ENCODE data around the gene VRK2. TPM values are rescaled to one million over a fixed set of nuclear protein-coding genes. Genes with fewer than 3 reads are reported as not detected.

Gene VRK2
- total and polyA plus RNA-seq, 2 experiments from 2014 or later: 19.0 to 22.5 TPM

- Histone ChIP-seq H3K4me2 (peak overlapping the region; percentile 36), H2AFZ (no peak overlapping the region), H3K9me2 (ENCODE audit: insufficient read depth) (no peaks in the 10 kb centered on the region), H3K27ac (ENCODE audit: low read depth) (no peak overlapping the region), H3F3A (replicated peaks; ENCODE audit: low read depth) (no peaks in the 10 kb centered on the region), H3K27me3 (ENCODE audit: insufficient read depth) (no peaks in the 10 kb centered on the region), H4K20me1 (replicated peaks; ENCODE audit: insufficient read depth) (no peaks in the 10 kb centered on the region), H3K4me1 (ENCODE audit: insufficient read depth) (peaks cover 7% of the 10 kb centered on the region; the same call in 1 of the 2 replicates), H3K79me2 (replicated peaks; ENCODE audit: insufficient read depth) (no peaks in the 10 kb centered on the region; the same call in 1 of the 2 replicates), H3K36me3 (ENCODE audit: insufficient read depth) (peaks cover 4% of the 10 kb centered on the region), H3K4me3 (no peak overlapping the region)
- Mint-ChIP-seq H3K4me1 (peaks cover 36% of the 10 kb centered on the region), H3K27ac (peak overlapping the region; percentile 85), H3K27me3 (ENCODE audit: insufficient read depth, low read depth, poor library complexity) (no peaks in the 10 kb centered on the region), H3K9me3 (peaks cover 19% of the 10 kb centered on the region), H3K4me3 (0 out of 3 replicates have a peak overlapping the region, but pooled peaks have one; percentile 4), H3K36me3 (ENCODE audit: low read depth) (peaks cover 39% of the 10 kb centered on the region)
- ATAC-seq (peak; percentile 52), DNase-seq (ENCODE audit: low spot score) (peak; percentile 21)
- TF ChIP-seq JUNB (IDR thresholded peaks at IDR 0.05; ENCODE audit: unreplicated experiment) (no peak), POLR2AphosphoS5 (IDR thresholded peaks at IDR 0.05; ENCODE audit: low read depth) (no peak), ETS1 (IDR thresholded peaks at IDR 0.05) (no peak), ZNF114 (CRISPR knock-in tag; IDR thresholded peaks at IDR 0.05) (no peak), EZH2phosphoT487 (IDR thresholded peaks at IDR 0.05; ENCODE audit: unreplicated experiment) (no peak), CTCF (conservative IDR thresholded peaks at IDR 0.05; ENCODE audit: low read depth in 2 of 2) (no peak)
Measured at GRCh38 chr2:58206785-58207184, 160.2 kb downstream of the VRK2 start.

DNA sequence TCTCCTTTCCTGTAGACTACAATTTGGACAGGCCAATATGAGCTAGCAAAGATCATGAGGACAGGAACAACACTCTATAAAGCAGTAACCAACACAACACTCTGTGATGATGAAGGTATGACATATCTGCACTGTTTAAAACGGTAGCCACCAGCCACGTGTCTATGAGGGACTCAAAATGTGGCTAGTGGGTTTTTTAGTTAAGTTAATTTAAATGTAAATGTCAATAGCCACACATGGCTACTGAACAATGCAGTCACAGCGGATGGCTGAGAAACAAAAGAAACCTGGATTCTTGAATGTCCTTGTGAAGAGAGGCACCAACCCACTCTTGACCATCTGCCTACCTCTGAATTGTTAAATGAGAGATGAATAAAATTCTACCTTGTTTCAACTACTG lies 160.6 kb downstream of the VRK2 start:
- Histone ChIP-seq H3K79me2 (replicated peaks; ENCODE audit: insufficient read depth) (no peaks in the 10 kb centered on the region; the same call in 1 of the 2 replicates), H3F3A (replicated peaks; ENCODE audit: low read depth) (no peaks in the 10 kb centered on the region), H3K36me3 (ENCODE audit: insufficient read depth) (peaks cover 6% of the 10 kb centered on the region), H3K27me3 (ENCODE audit: insufficient read depth) (no peaks in the 10 kb centered on the region), H3K27ac (ENCODE audit: low read depth) (no peak overlapping the region), H3K9me2 (ENCODE audit: insufficient read depth) (no peaks in the 10 kb centered on the region), H3K4me3 (no peak overlapping the region), H2AFZ (no peak overlapping the region), H4K20me1 (replicated peaks; ENCODE audit: insufficient read depth) (no peaks in the 10 kb centered on the region), H3K4me1 (ENCODE audit: insufficient read depth) (peaks cover 7% of the 10 kb centered on the region; the same call in 1 of the 2 replicates), H3K4me2 (peak overlapping the region; percentile 36)
- DNase-seq (ENCODE audit: low spot score): peak; percentile 64
- Mint-ChIP-seq H3K4me1 (peaks cover 36% of the 10 kb centered on the region), H3K4me3 (peak overlapping the region; percentile 8; the same call in 1 of the 3 replicates), H3K27me3 (ENCODE audit: insufficient read depth, low read depth, poor library complexity) (no peaks in the 10 kb centered on the region), H3K27ac (peak overlapping the region; percentile 85), H3K9me3 (peaks cover 23% of the 10 kb centered on the region), H3K36me3 (ENCODE audit: low read depth) (peaks cover 41% of the 10 kb centered on the region)
- ATAC-seq: peak; percentile 97
- no peak for TF ChIP-seq EZH2 (IDR thresholded peaks at IDR 0.05; ENCODE audit: low read depth, unreplicated experiment)
- TF ChIP-seq, protein P1, sequence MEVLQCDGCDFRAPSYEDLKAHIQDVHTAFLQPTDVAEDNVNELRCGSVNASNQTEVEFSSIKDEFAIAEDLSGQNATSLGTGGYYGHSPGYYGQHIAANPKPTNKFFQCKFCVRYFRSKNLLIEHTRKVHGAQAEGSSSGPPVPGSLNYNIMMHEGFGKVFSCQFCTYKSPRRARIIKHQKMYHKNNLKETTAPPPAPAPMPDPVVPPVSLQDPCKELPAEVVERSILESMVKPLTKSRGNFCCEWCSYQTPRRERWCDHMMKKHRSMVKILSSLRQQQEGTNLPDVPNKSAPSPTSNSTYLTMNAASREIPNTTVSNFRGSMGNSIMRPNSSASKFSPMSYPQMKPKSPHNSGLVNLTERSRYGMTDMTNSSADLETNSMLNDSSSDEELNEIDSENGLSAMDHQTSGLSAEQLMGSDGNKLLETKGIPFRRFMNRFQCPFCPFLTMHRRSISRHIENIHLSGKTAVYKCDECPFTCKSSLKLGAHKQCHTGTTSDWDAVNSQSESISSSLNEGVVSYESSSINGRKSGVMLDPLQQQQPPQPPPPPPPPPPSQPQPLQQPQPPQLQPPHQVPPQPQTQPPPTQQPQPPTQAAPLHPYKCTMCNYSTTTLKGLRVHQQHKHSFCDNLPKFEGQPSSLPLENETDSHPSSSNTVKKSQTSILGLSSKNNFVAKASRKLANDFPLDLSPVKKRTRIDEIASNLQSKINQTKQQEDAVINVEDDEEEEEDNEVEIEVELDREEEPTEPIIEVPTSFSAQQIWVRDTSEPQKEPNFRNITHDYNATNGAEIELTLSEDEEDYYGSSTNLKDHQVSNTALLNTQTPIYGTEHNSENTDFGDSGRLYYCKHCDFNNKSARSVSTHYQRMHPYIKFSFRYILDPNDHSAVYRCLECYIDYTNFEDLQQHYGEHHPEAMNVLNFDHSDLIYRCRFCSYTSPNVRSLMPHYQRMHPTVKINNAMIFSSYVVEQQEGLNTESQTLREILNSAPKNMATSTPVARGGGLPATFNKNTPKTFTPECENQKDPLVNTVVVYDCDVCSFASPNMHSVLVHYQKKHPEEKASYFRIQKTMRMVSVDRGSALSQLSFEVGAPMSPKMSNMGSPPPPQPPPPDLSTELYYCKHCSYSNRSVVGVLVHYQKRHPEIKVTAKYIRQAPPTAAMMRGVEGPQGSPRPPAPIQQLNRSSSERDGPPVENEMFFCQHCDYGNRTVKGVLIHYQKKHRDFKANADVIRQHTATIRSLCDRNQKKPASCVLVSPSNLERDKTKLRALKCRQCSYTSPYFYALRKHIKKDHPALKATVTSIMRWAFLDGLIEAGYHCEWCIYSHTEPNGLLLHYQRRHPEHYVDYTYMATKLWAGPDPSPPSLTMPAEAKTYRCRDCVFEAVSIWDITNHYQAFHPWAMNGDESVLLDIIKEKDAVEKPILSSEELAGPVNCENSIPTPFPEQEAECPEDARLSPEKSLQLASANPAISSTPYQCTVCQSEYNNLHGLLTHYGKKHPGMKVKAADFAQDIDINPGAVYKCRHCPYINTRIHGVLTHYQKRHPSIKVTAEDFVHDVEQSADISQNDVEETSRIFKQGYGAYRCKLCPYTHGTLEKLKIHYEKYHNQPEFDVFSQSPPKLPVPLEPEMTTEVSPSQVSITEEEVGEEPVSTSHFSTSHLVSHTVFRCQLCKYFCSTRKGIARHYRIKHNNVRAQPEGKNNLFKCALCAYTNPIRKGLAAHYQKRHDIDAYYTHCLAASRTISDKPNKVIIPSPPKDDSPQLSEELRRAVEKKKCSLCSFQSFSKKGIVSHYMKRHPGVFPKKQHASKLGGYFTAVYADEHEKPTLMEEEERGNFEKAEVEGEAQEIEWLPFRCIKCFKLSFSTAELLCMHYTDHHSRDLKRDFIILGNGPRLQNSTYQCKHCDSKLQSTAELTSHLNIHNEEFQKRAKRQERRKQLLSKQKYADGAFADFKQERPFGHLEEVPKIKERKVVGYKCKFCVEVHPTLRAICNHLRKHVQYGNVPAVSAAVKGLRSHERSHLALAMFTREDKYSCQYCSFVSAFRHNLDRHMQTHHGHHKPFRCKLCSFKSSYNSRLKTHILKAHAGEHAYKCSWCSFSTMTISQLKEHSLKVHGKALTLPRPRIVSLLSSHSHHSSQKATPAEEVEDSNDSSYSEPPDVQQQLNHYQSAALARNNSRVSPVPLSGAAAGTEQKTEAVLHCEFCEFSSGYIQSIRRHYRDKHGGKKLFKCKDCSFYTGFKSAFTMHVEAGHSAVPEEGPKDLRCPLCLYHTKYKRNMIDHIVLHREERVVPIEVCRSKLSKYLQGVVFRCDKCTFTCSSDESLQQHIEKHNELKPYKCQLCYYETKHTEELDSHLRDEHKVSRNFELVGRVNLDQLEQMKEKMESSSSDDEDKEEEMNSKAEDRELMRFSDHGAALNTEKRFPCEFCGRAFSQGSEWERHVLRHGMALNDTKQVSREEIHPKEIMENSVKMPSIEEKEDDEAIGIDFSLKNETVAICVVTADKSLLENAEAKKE (CRISPR knock-in tag; IDR thresholded peaks at IDR 0.05): peak; percentile 84

Measured in GM23338 (cell line).